Measurements from ENCODE around the gene RAB11FIP3. TPM values are rescaled to one million over a fixed set of nuclear protein-coding genes. Genes with fewer than 3 reads are reported as not detected.
A peak's percentile ranks its signal among the peaks of the same experiment; 100 is the strongest.

Gene RAB11FIP3
- total and polyA plus RNA-seq, 9 of the 15 experiments (the other 6 are each of a cell fraction or from before 2014, with no cell fraction given): 0.46 to 13.1 (median 4.3) TPM

DNA sequence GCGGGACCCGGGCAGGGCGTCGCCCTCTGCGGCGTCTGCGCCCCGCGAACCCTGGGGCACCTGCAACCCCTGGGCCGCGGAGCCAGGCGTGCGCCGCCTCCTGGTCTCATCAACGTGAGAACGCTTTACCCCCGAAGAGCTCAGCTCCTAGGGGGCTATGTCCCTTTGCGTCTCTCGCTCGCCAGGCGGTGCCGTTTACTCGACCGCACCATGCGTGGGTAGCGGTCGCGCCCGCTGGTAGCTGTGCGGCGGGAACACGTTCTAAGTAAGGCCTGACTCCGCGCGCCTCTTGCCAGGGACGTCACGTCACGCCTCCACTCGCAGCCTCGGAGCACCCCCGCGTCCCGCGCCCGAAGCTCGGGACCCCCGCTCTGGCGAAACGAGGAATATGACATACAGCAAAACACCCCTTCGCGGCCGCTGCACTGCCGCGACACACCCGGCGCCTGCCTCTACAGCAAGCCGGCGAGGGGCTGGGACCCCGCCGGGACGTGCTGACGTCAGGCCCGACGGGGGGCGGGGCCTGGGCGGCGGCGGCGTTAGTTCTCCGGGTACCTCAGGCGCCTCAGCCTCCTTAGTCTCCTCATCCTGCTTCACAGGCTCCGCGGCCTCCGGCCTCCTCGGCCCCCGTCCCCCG is at the start of gene RAB11FIP3 (continued):
- TF ChIP-seq, protein P1, sequence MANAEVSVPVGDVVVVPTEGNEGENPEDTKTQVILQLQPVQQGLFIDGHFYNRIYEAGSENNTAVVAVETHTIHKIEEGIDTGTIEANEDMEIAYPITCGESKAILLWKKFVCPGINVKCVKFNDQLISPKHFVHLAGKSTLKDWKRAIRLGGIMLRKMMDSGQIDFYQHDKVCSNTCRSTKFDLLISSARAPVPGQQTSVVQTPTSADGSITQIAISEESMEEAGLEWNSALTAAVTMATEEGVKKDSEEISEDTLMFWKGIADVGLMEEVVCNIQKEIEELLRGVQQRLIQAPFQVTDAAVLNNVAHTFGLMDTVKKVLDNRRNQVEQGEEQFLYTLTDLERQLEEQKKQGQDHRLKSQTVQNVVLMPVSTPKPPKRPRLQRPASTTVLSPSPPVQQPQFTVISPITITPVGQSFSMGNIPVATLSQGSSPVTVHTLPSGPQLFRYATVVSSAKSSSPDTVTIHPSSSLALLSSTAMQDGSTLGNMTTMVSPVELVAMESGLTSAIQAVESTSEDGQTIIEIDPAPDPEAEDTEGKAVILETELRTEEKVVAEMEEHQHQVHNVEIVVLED (CRISPR knock-in tag; IDR thresholded peaks at IDR 0.05): peak; percentile 90
- TF ChIP-seq BHLHE40 (IDR thresholded peaks at IDR 0.05; ENCODE audit: low read length) (peak; percentile 32; the same call in 1 of the 2 replicates), RHOXF2B (CRISPR knock-in tag; conservative IDR thresholded peaks at IDR 0.05) (no peak), BRCA1 (IDR thresholded peaks at IDR 0.05) (no peak), BRCA1 (CRISPR knock-in tag; IDR thresholded peaks at IDR 0.05) (no peak), PHB2 (IDR thresholded peaks at IDR 0.05; ENCODE audit: low read depth) (no peak), ATF7 (IDR thresholded peaks at IDR 0.05) (peak; percentile 90), MCM2 (IDR thresholded peaks at IDR 0.05; ENCODE audit: low read depth) (no peak), NKRF (IDR thresholded peaks at IDR 0.05; ENCODE audit: borderline replicate concordance) (no peak; the same call in 1 of the 2 replicates), NFATC3 (IDR thresholded peaks at IDR 0.05) (no peak), MTA2 (IDR thresholded peaks at IDR 0.05; ENCODE audit: low read depth) (no peak), ZNF24 (IDR thresholded peaks at IDR 0.05) (no peak), RUNX1 (IDR thresholded peaks at IDR 0.05; ENCODE audit: low read depth) (no peak), TAF7 (tag; IDR thresholded peaks at IDR 0.05) (no peak), RBM34 (IDR thresholded peaks at IDR 0.05; ENCODE audit: borderline replicate concordance, insufficient read depth, low read length) (0 out of 2 replicates have a peak, but pooled peaks have one; percentile 36), DPF2 (IDR thresholded peaks at IDR 0.05) (no peak), RBM15 (IDR thresholded peaks at IDR 0.05; ENCODE audit: insufficient read depth, low read length) (no peak), CBX3 (IDR thresholded peaks at IDR 0.05; ENCODE audit: borderline replicate concordance in 1 of 2, low read length in 2 of 2) (peak in 1 of 2 experiments; percentile 61; a peak in 1 of 3 replicates), FOSL1 (tag; conservative IDR thresholded peaks at IDR 0.05) (no peak), ZC3H4 (CRISPR knock-in tag; IDR thresholded peaks at IDR 0.05; ENCODE audit: borderline replicate concordance) (no peak), TAF1 (IDR thresholded peaks at IDR 0.05; ENCODE audit: control insufficient read depth, extremely low read depth, insufficient read depth, low read length, severe bottlenecking) (peak; percentile 58), NBN (IDR thresholded peaks at IDR 0.05; ENCODE audit: low read depth) (no peak; the same call in 1 of the 2 replicates), MYC (IDR thresholded peaks at IDR 0.05; ENCODE audit: low read depth, low read length) (0 out of 2 replicates have a peak, but pooled peaks have one; percentile 10), MYC (CRISPR knock-in tag; IDR thresholded peaks at IDR 0.05; ENCODE audit: borderline replicate concordance, low read depth) (peak; percentile 77; the same call in 1 of the 2 replicates)
- TF ChIP-seq, protein P2, sequence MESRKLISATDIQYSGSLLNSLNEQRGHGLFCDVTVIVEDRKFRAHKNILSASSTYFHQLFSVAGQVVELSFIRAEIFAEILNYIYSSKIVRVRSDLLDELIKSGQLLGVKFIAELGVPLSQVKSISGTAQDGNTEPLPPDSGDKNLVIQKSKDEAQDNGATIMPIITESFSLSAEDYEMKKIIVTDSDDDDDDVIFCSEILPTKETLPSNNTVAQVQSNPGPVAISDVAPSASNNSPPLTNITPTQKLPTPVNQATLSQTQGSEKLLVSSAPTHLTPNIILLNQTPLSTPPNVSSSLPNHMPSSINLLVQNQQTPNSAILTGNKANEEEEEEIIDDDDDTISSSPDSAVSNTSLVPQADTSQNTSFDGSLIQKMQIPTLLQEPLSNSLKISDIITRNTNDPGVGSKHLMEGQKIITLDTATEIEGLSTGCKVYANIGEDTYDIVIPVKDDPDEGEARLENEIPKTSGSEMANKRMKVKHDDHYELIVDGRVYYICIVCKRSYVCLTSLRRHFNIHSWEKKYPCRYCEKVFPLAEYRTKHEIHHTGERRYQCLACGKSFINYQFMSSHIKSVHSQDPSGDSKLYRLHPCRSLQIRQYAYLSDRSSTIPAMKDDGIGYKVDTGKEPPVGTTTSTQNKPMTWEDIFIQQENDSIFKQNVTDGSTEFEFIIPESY (CRISPR knock-in tag; IDR thresholded peaks at IDR 0.05): 0 out of 2 replicates have a peak, but pooled peaks have one; percentile 63

Measured in K562 (cell line).